Body of pancreas (tissue), 4 donors: Measurements from ENCODE around the gene FUT8. TPM values are rescaled to one million over a fixed set of nuclear protein-coding genes. Genes with fewer than 3 reads are reported as not detected.

Experiments
- ATAC-seq: fragments of 150-250 bp; one replicate; pipeline ENCODE4 v1.9.1; 2016
- DNase-seq, 4 donors: peaks; one replicate each; pipeline ENCODE4 v3.0.0-alpha.2; 2019
- H3K27ac ChIP-seq, 4 donors: fragments of 200-600 bp; sonication (generic); 1 replicate in 3 of 4; 2 replicates in 1 of 4; pipeline versions ENCODE4 v1.5.1 to v1.6.1; 2016 to 2019; ENCODE audit warnings: mild to moderate bottlenecking in 1 of 4, mixed read lengths in 1 of 4, moderate library complexity in 1 of 4
- H3K27me3 ChIP-seq, 2 donors: fragments of 200-600 bp; sonication (generic); one replicate each; pipeline ENCODE4 v1.6.0; 2016; ENCODE audit warnings: mild to moderate bottlenecking in 1 of 2
- H3K36me3 ChIP-seq, 2 donors: fragments of 200-600 bp; sonication (generic); replicated peaks in 1 of 2; 2 replicates each; pipeline ENCODE4 v1.5.1; 2016; ENCODE audit warnings: low read depth in 2 of 2; ENCODE audit not compliant: insufficient read depth in 1 of 2
- H3K4me1 ChIP-seq: fragments of 200-600 bp; sonication (generic); one replicate; pipeline ENCODE4 v1.6.0; 2016
- H3K4me3 ChIP-seq, 2 donors: fragments of 200-600 bp; sonication (generic); 1 replicate in 1 of 2; 2 replicates in 1 of 2; pipeline ENCODE4 v1.5.1; 2016 to 2019
- H3K9me3 ChIP-seq, 3 donors: fragments of 200-600 bp; sonication (generic); 1 replicate in 2 of 3; 2 replicates in 1 of 3; pipeline ENCODE4 v1.5.1; 2016
- POLR2A ChIP-seq, 3 donors: fragments of 450-650 bp; IDR thresholded peaks; one replicate each; pipeline ENCODE4 v1.6.1; 2016; ENCODE audit warnings: antibody characterized with exemption in 3 of 3, mild to moderate bottlenecking in 2 of 3
- WGBS, 2 donors: methylation state at CpG; one replicate each; pipeline ENCODE4 v1.1.5; 2017; 5-methylcytosine and 5-hydroxymethylcytosine counted together
- intact Hi-C: fragments of 100-400 bp; cut with DNase I; formaldehyde crosslinking; loops from one replicate; pipeline ENCODE4 v1.15.1; 2023
- total RNA-seq, 2 donors: library from RNA; depleted of rRNA; stranded (reverse); fragments of >200 nt; gene quantifications; one replicate each; pipeline ENCODE4 v1.1.0, GENCODE V29; 2016
- TF ChIP-seq, protein P1 (sequence below), 7 experiments: fragments of 450-650 bp in 4 of 7; fragments of 200-600 bp in 3 of 7; sonication (generic) in 3 of 7; IDR thresholded peaks; one replicate each; pipeline ENCODE4 v1.5.1; 2016 to 2019; ENCODE audit warnings: antibody characterized with exemption in 7 of 7

FUT8 gene
- total RNA-seq, 2 donors from 2014 or later: 31.1 to 33.0 TPM

DNA sequence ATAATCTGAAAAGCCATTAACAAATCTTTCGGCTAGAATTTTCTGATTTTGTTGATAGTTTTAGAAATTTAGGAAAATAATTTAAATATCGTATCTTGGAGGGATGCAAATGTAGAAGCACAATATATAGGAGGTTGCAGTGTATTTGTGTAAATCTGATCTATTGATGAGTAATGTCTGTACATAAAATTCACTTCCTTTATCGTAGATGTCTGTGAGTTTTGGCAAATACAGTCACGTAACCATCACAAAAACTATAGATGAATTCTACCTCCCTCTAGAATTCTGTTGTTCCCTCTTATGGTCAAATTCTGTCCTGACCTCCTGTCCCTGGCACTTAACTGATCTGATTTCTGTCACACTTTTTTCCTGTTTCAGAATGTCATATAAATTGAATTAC, 151.8 kb downstream of the FUT8 start:
- DNase-seq (no peak), ATAC-seq (no peak)
- no peaks in the 10 kb centered on the region for H3K4me1 ChIP-seq

DNA sequence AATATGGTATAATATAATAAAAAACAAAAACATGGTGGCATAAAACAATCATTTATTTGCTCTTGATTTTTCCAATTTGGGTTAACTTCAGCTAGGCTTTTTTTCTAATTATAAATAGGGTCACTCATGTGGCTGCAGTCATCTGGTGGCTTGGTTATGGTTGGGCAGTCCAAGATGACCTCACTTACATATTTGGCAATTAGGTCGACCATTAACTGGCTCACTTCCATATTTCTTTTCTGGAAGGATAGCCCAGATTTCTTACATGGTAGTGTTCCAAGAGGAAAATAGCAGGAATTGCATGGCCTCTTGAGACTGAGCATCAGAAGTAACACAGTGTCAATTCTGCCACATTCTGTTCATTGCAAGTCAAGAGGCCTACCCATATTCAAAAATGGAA, 153.4 kb downstream of the FUT8 start:
- Histone ChIP-seq H3K27me3 (no peaks in the 10 kb centered on the region), H3K27ac (no peak overlapping the region), H3K4me3 (no peak overlapping the region), H3K36me3 (no peaks in the 10 kb centered on the region), H3K9me3 (no peaks in the 10 kb centered on the region), H3K4me1 (no peaks in the 10 kb centered on the region)
- ATAC-seq: no peak
- 76 to 82% methylated on average over 1 of the region's 1 CpG for WGBS, 2 donors
- intact Hi-C loops: no loop called here
- no peak for DNase-seq
- TF ChIP-seq POLR2A (IDR thresholded peaks at IDR 0.05): no peak
- TF ChIP-seq, protein P1, sequence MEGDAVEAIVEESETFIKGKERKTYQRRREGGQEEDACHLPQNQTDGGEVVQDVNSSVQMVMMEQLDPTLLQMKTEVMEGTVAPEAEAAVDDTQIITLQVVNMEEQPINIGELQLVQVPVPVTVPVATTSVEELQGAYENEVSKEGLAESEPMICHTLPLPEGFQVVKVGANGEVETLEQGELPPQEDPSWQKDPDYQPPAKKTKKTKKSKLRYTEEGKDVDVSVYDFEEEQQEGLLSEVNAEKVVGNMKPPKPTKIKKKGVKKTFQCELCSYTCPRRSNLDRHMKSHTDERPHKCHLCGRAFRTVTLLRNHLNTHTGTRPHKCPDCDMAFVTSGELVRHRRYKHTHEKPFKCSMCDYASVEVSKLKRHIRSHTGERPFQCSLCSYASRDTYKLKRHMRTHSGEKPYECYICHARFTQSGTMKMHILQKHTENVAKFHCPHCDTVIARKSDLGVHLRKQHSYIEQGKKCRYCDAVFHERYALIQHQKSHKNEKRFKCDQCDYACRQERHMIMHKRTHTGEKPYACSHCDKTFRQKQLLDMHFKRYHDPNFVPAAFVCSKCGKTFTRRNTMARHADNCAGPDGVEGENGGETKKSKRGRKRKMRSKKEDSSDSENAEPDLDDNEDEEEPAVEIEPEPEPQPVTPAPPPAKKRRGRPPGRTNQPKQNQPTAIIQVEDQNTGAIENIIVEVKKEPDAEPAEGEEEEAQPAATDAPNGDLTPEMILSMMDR (IDR thresholded peaks at IDR 0.05): no peak

More for the DNA sequence above, 151.8 kb downstream of the FUT8 start:
- intact Hi-C loops: no loop called here
- Histone ChIP-seq H3K4me3 (no peak overlapping the region), H3K27me3 (no peaks in the 10 kb centered on the region), H3K9me3 (no peaks in the 10 kb centered on the region), H3K27ac (no peak overlapping the region), H3K36me3 (no peaks in the 10 kb centered on the region)
- TF ChIP-seq, protein P1 (IDR thresholded peaks at IDR 0.05): no peak
- TF ChIP-seq POLR2A (IDR thresholded peaks at IDR 0.05): no peak
- WGBS, 2 donors: 96 to 99% methylated on average over 4 of the region's 4 CpGs

DNA sequence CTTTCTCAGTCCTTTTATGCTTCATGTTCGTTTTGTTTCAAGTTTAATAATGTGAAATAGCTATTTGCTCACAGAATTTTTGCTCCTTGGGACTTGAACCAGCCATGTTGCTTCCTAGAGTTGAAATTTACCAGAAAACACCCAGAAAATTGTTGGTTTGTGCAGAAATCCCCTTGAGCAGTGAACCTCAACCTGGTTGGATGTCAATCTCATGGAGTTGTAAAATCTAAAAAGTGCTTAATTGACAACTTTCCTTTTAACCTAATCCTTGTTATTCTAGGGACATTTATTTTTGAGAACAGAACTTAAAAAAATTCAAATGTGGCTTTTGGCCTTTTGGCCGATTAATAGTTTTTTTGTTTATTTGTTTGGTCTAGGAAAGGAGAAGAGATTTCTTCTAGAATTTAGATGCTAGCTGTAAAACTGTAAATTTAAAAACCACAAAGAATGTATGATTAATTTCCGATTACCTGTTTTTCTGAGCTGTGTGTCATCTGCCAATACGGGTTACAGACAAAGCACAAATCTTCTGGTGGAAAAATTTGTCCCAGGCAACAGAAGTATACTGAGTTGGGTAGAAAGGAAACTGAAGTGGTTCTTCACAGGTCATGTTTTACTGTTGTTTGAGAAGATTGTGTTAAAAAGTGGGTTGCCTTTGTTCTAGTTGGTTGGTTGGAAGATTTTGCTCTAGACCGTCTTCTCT, 154.4 kb downstream of the FUT8 start:
- H3K27me3 ChIP-seq: no peaks in the 10 kb centered on the region
- TF ChIP-seq, protein P1 (IDR thresholded peaks at IDR 0.05): no peak
- TF ChIP-seq POLR2A (IDR thresholded peaks at IDR 0.05): no peak
- H3K4me1 ChIP-seq: no peaks in the 10 kb centered on the region
- H3K27ac ChIP-seq: no peak overlapping the region
- H3K4me3 ChIP-seq: no peak overlapping the region
- DNase-seq (no peak), ATAC-seq (no peak)
- no peaks in the 10 kb centered on the region for H3K36me3 ChIP-seq
- WGBS, 2 donors: 91 to 92% methylated on average over 5 of the region's 5 CpGs
- intact Hi-C loops: no loop called here
- H3K9me3 ChIP-seq: no peaks in the 10 kb centered on the region

DNA sequence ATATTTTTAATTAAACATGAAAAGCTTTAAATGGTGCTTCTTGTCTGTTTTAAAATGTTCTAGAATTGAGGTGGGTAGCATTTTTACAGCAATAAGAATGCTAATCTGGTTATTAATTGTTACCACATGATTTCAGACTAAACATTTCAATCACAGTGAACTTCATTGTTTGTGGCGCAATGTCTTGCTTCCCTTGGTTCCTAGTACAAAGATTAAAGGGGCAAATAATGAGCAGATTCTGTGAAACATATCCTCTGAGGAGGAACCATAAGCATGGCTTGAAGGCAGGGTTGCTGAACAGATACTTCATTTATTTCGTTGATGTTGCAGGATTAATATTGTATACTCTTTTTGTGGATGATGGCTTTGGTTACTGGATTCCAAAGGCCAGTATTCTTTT, 162.1 kb downstream of the FUT8 start:
- Histone ChIP-seq H3K36me3 (no peaks in the 10 kb centered on the region), H3K9me3 (no peaks in the 10 kb centered on the region), H3K4me3 (no peak overlapping the region), H3K4me1 (no peaks in the 10 kb centered on the region), H3K27me3 (no peaks in the 10 kb centered on the region), H3K27ac (no peak overlapping the region)
- no peak for TF ChIP-seq POLR2A (IDR thresholded peaks at IDR 0.05)
- TF ChIP-seq, protein P1 (IDR thresholded peaks at IDR 0.05): no peak
- intact Hi-C loops: no loop called here
- DNase-seq: no peak
- 66 to 68% methylated on average over 2 of the region's 2 CpGs for WGBS, 2 donors
- no peak for ATAC-seq

DNA sequence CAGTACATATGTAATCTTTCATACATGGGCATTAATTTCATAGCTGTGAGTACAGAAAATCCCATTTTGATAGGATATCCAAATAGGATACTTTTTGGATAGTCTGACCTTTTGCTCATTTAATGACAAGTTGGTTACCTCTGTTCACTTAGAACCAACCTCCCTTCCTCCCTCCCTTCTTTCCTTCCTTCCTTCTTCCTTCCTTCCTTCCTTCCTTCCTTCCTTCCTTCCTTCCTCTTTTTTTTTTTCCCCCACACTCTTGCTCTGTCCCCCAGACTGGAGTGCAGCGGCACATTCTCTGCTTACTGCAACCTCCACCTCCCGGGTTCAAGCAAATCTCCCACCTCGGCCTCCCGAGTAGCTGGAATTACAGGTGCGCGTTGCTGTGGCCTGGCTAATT, 162.9 kb downstream of the FUT8 start:
- TF ChIP-seq, protein P1 (IDR thresholded peaks at IDR 0.05): no peak
- Histone ChIP-seq H3K27ac (no peak overlapping the region), H3K9me3 (no peaks in the 10 kb centered on the region), H3K4me3 (no peak overlapping the region), H3K36me3 (no peaks in the 10 kb centered on the region), H3K27me3 (no peaks in the 10 kb centered on the region), H3K4me1 (no peaks in the 10 kb centered on the region)
- ATAC-seq: no peak
- intact Hi-C loops: no loop called here
- 97% methylated on average over 5 to 6 of the region's 6 CpGs for WGBS, 2 donors
- DNase-seq: no peak
